Fibroblast of skin of right quadriceps (primary cell): ENCODE data around the gene SLC35D2.

Experiments
- DNase-seq: peaks from one replicate; pipeline ENCODE4 v3.0.0-alpha.2; 2013

The SLC35D2 gene

DNA sequence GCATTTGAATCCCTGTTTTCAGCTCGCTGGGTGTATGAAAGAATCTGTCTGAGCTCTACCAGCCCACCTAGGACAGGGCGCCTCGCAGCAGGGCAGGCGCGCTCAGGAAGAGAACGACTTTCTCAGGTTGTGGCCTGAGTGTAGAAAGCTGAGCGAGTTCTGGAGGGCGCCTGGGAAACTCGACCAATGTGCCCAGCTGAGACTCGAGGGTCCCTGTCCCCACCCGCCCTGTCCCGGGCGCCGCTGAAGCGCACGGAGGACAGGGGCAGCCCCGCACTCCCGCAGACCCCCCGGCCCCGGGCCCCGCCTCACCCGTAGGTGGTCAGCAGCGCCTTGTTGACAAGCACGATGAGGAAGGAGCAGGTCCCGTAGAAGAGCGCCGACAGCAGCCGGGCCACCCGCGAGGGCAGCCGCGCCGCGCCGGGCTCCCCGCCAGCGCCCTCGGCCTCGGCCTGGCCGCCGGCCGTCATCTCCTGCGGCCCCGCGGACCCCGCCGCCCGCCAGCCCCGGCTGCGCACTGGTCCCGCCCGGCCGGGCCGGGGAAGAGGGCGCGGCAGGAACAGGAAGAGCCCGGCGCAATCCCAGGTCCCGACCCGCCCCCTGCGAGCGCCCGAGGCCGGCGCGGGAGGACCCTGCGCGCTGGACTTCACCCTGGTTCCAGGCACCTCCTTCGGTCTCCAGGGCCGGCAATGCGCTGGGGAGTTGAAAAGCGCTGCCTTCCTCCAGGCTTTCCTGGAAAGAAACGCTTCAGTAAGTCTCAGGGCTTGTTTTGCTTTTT, at the start of gene SLC35D2:
Gene SLC35D2, minus strand, starts transcription at position 547 of the 778 bp plus-strand sequence. Its CDS starts 77 bp downstream, at position 470.
- DNase-seq, result no peak

- DNase-seq, result no peak
Observed at GRCh38 chr9:96430377-96430776, 46.9 kb upstream of the SLC35D2 start.

DNA sequence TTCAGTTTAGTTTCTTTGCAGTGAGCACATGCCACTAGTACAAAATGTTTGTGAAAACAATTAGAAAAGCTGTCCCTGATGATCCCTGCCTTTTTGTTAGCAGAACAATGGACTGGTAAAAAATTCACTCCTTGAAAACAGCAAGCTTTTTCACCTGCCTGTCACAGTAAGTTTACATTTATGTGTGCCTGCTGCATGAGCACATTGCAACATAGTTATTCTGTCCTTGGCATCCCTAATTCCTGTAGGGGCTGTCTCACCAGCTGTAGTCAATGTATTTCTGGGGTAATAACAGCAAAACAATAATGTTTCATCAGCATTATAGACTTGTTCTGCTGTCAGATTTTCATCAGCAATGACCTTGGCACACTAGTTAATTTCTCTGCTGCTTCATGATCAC, 46.2 kb upstream of the SLC35D2 start:
- no peak for DNase-seq

DNA sequence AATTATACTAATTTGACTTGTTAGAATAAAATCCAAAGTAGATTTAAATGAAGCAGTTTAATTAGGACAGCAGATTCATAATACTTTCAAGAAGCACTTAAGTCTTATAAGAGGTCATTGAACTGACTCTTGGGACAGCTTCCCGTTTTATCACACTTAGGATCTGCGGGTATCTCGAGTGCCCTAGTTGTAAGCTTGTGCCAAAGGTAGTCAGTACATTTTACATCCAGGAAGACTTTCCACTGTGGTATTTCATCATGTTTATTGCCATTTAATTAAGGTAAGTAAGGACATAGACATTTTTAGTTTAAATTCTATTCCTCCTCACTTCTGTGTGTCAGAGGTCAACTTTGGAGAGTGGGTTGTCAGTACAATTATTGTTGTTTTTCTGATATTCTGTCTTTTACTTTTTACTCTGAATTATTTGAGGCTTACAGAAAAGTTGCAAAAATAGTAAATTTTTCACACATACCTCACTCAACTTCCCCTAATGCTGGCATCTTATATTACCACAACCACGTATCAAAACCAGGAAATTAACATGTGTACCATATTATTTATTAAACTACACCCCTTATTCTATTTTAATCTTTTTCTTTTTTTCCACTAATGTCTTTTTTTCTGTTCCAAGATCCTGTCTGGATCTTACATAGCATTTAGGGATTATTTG, 42.1 kb upstream of the SLC35D2 start:
- no peak for DNase-seq

DNA sequence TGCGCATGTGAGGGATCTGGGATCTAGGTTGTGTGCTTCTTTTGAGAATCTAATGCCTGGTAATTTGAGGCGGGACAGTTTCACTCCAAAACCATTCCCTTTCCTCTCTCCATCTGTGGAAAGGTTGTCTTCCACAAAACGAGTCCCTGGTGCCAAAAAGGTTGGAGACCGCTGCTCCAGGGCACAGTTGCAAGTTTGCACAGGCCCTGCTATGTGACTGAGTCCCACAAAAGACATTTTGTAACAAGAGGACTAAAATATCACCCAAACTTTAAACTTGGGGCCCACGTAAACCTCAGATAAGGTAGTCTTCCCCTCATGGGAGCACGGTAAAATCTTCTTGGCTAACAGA, 40.5 kb upstream of the SLC35D2 start:
- no peak for DNase-seq

- no peak for DNase-seq
Observed at GRCh38 chr9:96423322-96423984, 39.9 kb upstream of the SLC35D2 start.

- DNase-seq, result peak; percentile 96
Observed at GRCh38 chr9:96420468-96421219, 37.1 kb upstream of the SLC35D2 start.

DNA sequence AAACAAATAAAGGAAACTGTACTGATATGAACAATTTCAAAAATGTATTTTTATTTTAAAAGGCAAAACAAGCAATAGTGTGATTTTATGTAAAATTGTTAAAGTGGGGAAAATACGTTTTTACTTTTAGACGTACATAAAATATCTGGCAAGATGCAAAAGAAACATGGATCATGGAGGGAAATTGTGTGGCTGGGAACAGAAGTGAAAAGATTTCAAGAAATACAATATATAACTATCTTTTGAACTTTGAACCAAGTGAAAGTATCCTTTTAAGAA, 36.1 kb upstream of the SLC35D2 start:
- no peak for DNase-seq

- peak; percentile 37 for DNase-seq
Observed at GRCh38 chr9:96418920-96419690, 35.6 kb upstream of the SLC35D2 start.

- peak; percentile 98 for DNase-seq
Observed at GRCh38 chr9:96418083-96418919, 34.8 kb upstream of the SLC35D2 start, which contains the start of gene ZNF367. Gene ZNF367, minus strand, starts transcription at chr9:96418370. Its CDS starts 338 bp downstream, at chr9:96418032.

DNA sequence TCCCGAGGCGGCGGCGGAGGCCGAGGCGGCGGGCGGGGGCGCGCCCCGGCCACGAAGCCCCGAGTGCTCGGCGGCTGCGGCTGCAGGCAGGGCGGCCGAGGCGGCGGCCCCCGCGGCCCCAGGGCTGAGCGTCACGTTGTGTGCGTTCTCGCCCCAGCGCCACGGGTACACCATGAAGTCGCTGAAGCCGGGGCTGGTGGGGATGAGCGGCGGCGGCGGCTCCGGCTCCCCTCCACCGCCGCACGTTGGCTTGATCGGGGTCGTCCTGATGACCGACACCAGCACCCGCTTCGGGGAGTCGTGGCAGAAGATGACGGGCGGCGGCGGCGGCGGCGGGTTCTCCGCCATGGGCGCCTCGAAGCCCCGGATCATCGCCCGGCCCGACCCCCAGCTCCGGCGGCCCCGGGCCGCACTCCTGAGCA, 34.2 kb upstream of the SLC35D2 start:
- DNase-seq, result no peak

DNA sequence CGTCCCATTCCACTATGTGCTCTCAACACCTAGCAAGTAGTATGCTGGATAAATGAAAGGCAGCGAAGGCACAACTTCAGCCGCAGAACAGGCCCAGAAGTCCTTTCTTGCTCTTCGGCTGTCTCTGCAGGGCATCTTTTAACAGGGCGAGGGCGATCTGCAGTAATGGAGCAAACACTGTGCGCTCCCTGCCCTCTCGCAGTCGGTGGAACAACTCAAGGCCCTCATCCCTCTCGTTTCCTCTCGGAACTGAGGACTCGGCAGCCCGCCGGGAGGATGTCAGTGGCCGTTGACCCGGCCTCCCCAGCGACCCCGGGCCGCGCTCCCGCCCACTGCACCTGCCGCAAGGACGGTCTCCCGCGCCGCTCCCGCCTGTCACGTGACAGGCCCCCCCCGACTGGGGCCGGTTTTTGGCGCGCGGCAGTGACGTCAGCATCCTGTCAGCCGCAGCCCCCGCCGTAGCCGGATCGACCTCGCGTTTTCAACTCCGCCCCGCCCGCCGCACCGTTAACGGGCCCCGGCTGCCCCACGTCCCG, 33.6 kb upstream of the SLC35D2 start:
- peak; percentile 78 for DNase-seq

- DNase-seq, result no peak
Observed at GRCh38 chr9:96413302-96414221, 30.1 kb upstream of the SLC35D2 start.

- DNase-seq, result no peak
Observed at GRCh38 chr9:96412174-96412913, 28.8 kb upstream of the SLC35D2 start.

DNA sequence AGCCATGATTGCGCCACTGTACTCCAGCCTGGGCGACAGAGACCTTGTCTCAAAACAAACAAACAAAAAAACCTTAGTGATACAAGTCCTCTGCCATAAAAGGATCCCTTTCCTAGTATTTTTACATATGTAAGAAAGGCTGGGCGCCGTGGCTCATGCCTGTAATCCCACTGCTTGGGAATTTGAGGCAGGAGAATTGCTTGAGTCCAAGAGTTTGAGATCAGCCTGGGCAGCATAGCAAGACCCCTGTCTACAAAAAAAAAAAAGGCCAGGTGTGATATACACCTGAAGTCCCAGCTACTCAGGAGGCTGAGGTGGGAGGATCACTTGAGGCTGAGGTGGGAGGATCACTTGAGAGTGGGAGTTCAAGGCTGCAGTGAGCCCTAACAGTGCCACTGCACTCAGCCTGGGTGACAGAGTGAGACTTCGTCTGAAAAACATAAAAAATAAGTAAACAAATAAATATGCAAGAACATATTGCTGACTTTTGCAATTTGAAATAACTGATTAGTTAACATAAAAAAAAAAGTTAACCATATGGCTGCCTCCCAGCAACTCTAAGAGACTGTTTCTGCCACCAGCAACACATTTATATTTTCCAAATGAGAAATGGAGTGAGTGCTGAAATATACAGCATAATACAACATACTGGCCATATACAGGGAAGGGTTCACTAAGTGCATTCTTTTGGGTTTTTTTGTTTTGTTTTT, 27.8 kb upstream of the SLC35D2 start:
- no peak for DNase-seq

GRCh38 chr9:96408409-96409280, 25.1 kb upstream of the SLC35D2 start:
- DNase-seq, result no peak

- no peak for DNase-seq
Observed at GRCh38 chr9:96400132-96400910, 16.8 kb upstream of the SLC35D2 start.
